Measurements from ENCODE around the gene SMARCA4. TPM values are rescaled to one million over a fixed set of nuclear protein-coding genes. Genes with fewer than 3 reads are reported as not detected.

The SMARCA4 gene
- total RNA-seq, 1 donor from 2014 or later: 238 TPM

- no peaks in the 10 kb centered on the region for H3K9me3 Mint-ChIP-seq (ENCODE audit: unreplicated experiment)
- peaks cover 17% of the 10 kb centered on the region for H3K27me3 Mint-ChIP-seq (ENCODE audit: unreplicated experiment)
- peaks cover 37% of the 10 kb centered on the region for H3K36me3 Mint-ChIP-seq (ENCODE audit: low read depth, unreplicated experiment)
- DNase-seq (ENCODE audit: low spot score): no peak
- H3K4me3 Mint-ChIP-seq (ENCODE audit: unreplicated experiment): peak overlapping the region; percentile 95
- H3K4me1 Mint-ChIP-seq (ENCODE audit: unreplicated experiment): peaks cover 43% of the 10 kb centered on the region
- H3K27ac Mint-ChIP-seq (ENCODE audit: unreplicated experiment): peak overlapping the region; percentile 99
- TF ChIP-seq CTCF (IDR thresholded peaks at IDR 0.05; ENCODE audit: unreplicated experiment): no peak
Measured at GRCh38 chr19:11090997-11091702, 130.3 kb downstream of the SMARCA4 start.

- Mint-ChIP-seq H3K4me3 (ENCODE audit: unreplicated experiment) (peak overlapping the region; percentile 95), H3K4me1 (ENCODE audit: unreplicated experiment) (peaks cover 47% of the 10 kb centered on the region), H3K27ac (ENCODE audit: unreplicated experiment) (peak overlapping the region; percentile 99), H3K36me3 (ENCODE audit: low read depth, unreplicated experiment) (peaks cover 42% of the 10 kb centered on the region), H3K9me3 (ENCODE audit: unreplicated experiment) (no peaks in the 10 kb centered on the region), H3K27me3 (ENCODE audit: unreplicated experiment) (peaks cover 17% of the 10 kb centered on the region)
- DNase-seq (ENCODE audit: low spot score): peak; percentile 51
- no peak for TF ChIP-seq CTCF (IDR thresholded peaks at IDR 0.05; ENCODE audit: unreplicated experiment)
Measured at GRCh38 chr19:11091703-11092153, 130.9 kb downstream of the SMARCA4 start.

- H3K4me1 Mint-ChIP-seq (ENCODE audit: unreplicated experiment): peaks cover 47% of the 10 kb centered on the region
- peaks cover 17% of the 10 kb centered on the region for H3K27me3 Mint-ChIP-seq (ENCODE audit: unreplicated experiment)
- peak overlapping the region; percentile 95 for H3K4me3 Mint-ChIP-seq (ENCODE audit: unreplicated experiment)
- no peak for DNase-seq (ENCODE audit: low spot score)
- H3K36me3 Mint-ChIP-seq (ENCODE audit: low read depth, unreplicated experiment): peaks cover 42% of the 10 kb centered on the region
- TF ChIP-seq CTCF (IDR thresholded peaks at IDR 0.05; ENCODE audit: unreplicated experiment): no peak
- no peaks in the 10 kb centered on the region for H3K9me3 Mint-ChIP-seq (ENCODE audit: unreplicated experiment)
- H3K27ac Mint-ChIP-seq (ENCODE audit: unreplicated experiment): peak overlapping the region; percentile 99
Measured at GRCh38 chr19:11092181-11092538, 131.3 kb downstream of the SMARCA4 start.

GRCh38 chr19:11093689-11094238, 132.9 kb downstream of the SMARCA4 start:
- no peak for DNase-seq (ENCODE audit: low spot score)
- H3K4me3 Mint-ChIP-seq (ENCODE audit: unreplicated experiment): no peak overlapping the region
- H3K4me1 Mint-ChIP-seq (ENCODE audit: unreplicated experiment): peaks cover 41% of the 10 kb centered on the region
- TF ChIP-seq CTCF (IDR thresholded peaks at IDR 0.05; ENCODE audit: unreplicated experiment): no peak
- H3K36me3 Mint-ChIP-seq (ENCODE audit: low read depth, unreplicated experiment): peaks cover 42% of the 10 kb centered on the region
- H3K27me3 Mint-ChIP-seq (ENCODE audit: unreplicated experiment): peaks cover 13% of the 10 kb centered on the region
- no peaks in the 10 kb centered on the region for H3K9me3 Mint-ChIP-seq (ENCODE audit: unreplicated experiment)
- H3K27ac Mint-ChIP-seq (ENCODE audit: unreplicated experiment): peak overlapping the region; percentile 86

GRCh38 chr19:11094520-11094894, 133.7 kb downstream of the SMARCA4 start:
- Mint-ChIP-seq H3K9me3 (ENCODE audit: unreplicated experiment) (no peaks in the 10 kb centered on the region), H3K36me3 (ENCODE audit: low read depth, unreplicated experiment) (peaks cover 44% of the 10 kb centered on the region), H3K27me3 (ENCODE audit: unreplicated experiment) (peaks cover 8% of the 10 kb centered on the region), H3K27ac (ENCODE audit: unreplicated experiment) (peak overlapping the region; percentile 70), H3K4me3 (ENCODE audit: unreplicated experiment) (peak overlapping the region; percentile 45), H3K4me1 (ENCODE audit: unreplicated experiment) (peaks cover 38% of the 10 kb centered on the region)
- DNase-seq (ENCODE audit: low spot score): no peak
- TF ChIP-seq CTCF (IDR thresholded peaks at IDR 0.05; ENCODE audit: unreplicated experiment): no peak
